ENCODE measurements around the gene CTNNA3.
"Not testable (repeated sequence)": the region's sequence is repeated elsewhere in the genome, so short reads cannot be mapped to it uniquely, and the experiment has no call there.

The CTNNA3 gene

DNA sequence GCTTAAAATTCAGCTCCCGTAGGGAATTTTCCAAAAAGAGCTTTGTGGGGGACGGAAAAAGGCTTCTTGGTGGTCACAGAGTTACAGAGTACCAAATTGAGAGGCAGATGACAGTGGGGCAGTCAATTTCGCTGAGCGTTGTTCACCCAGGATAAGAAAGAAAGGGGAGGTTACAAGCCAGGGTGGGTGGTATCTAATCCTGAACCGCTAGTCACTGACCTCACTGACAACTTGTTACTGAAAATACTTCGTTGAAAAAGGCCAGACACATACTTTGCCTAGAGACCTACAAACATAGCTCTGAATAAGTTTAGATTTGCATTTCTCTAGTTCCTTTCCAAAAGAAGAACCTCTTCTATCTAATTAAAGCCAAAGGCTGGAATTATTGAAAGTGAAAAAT, at the start of gene CTNNA3:
Gene CTNNA3 (minus strand): TSS at position 167 of the 400 bp plus-strand sequence.
- DNase-seq, result no peak

DNA sequence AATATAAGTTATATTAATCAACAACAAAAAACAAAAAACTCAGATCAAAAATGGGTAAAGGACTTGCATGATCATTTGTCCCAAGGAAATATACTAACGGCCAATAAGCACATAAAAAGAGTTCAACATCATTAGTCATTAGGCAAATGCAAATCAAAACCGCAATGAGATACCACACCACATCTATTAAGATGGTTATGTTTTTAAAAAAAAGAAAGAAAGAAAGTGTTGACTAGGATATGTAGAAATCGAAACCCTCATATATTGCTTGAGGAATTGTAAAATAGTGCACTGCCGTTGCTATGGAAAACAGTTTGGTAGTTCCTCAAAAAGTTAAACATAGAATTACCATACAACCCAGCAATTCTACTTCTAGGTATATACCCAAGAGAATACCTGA, 39.4 kb upstream of the CTNNA3 start:
- DNase-seq, result no peak

DNA sequence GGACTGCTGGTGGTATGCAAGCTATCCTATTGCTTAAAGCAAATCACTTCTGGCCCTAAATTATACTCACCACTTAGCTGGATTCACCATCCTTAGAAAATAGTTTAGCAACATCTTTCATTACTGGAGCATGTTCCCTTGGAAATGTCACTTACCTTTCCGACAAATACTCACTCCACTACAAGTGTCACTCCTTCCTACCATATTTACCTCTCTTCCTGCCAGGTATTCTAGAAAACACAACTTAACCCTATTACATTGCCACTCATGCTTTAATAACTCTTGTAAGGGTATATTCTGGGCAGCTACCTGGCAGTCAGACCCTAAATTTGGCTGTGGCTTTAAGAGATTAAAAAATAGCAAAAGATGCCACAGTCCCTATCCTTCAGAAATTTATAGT, 37.5 kb upstream of the CTNNA3 start:
- DNase-seq, result no peak

DNA sequence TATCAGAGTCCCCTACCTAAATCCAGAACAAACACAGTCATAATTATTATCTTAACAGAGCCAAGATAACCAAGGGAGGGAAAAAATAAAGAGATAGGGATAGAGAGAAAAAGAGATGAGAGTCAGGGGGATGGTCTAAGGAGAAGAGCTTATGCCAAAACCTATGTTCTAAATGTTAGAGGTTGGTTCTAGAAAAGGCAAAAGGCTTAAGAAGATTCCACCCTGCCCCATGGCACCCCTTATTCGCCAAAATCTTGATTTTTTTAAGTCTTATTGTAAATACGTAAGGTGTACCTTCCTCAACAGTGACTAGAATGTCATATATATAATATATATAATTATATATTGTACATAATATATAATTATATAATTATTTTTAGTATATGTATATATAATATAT, 29.6 kb upstream of the CTNNA3 start:
- no peak for DNase-seq

DNA sequence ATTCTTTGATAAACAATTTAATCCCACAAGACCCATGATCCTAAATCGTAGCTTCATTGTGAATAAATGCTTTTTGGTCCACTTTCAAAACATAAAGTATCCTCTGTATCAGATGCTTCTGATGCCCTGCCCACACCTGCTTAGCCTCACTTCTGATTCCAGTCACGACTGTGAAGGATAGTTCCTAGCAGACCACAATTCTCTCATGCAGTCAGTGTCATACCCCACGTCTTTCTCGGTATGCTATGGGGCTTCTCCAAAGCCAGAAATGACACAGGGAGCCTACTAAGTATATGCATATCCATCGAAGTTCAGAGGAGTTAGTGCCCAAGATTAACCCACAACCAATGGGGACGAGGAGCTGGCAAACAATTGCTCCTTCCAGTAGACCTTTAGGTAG, 27.6 kb upstream of the CTNNA3 start:
- DNase-seq, result no peak

DNA sequence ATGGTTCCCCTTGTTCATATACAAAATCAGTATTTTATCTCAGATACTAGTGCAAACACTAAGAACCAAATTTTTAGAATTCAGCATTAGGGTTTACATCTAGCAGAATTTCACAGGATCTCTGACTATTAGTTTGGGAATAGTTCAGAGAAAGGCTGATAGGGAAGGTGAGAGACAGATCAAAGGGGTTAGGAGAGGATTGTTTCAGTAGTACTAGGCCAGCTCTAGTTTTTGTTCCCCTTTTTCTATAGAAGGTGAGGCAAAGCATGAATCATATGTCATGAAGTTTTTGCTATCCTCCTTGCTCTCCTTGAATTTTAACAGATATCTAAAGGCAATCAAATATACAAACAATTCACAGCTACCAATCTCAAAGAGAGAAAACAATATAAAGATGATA, 26.1 kb upstream of the CTNNA3 start:
- no peak for DNase-seq

DNA sequence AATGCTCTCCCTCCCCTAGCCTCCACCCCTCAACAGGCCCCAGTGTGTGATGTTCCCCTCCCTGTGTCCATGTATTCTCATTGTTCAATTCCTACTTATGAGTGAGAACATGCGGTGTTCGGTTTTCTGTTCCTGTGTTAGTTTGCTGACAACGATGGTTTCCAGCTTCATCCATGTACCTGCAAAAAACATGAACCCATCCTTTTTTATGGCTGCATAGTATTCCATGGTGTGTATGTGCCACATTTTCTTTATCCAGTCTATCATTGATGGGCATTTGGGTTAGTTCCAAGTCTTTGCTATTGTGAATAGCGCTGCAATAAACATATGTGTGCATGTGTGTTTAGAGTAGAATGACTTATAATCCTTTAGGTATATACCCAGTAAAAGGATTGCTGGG, 20.5 kb upstream of the CTNNA3 start:
- not testable (repeated sequence) for DNase-seq

DNA sequence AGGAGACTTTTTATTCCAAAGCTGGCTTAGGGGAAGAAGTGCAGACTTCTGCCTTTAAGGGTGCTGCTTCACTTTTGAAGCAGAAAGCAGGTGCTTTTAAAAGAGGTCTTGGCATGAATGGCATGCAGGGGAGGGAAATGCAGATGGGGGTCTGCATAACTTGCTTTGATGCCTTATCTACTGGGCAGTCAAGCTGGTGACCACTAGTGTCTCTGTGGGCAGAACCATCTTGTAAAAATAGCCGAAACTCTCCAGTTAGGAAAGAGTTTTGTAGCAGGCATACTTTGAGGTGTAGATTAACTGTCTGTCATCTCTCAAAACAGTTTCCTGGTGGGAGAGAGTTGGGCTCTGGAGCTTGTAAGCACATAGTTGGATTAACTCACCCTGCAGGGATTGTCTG, 9.9 kb upstream of the CTNNA3 start:
- no peak for DNase-seq

DNA sequence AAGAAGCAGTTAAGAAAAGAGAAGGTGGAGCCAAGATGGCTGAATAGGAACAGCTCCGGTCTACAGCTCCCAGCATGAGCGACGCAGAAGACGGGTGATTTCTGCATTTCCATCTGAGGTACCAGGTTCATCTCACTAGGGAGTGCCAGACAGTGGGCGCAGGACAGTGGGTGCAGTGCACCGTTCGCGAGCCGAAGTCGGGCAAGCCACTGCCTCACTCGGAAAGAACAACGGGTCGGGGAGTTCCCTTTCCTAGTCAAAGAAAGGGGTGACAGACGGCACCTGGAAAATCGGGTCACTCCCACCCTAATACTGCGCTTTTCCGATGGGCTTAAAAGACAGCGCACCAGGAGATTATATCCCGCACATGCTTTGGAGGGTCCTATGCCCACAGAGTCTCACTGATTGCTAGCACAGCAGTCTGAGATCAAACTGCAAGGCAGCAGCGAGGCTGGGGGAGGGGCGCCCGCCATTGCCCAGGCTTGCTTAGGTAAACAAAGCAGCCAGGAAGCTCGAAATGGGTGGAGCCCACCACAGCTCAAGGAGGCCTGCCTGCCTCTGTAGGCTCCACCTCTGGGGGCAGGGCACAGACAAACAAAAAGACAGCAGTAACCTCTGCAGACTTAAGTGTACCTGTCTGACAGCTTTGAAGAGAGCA, 3.7 kb upstream of the CTNNA3 start:
- DNase-seq, result not testable (repeated sequence)

DNA sequence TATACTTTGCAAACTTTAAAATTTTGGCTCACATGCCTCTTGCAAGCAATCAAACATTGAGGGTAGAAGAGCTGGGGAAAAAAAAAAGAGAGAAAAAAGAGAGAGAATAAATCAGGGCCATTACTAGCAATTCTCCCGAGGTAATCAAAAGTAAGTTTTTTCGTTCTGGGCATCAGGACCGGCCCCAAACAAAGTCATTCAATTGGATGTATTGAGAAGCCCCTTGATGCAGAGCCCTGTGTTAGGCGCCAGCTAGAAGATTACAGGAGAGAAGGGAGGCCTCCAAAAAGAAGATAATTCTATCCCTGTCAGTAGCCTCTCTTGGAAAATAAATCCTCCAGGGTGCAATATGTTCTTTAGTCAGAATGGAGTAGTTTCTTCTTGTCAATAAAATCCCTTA, 2.2 kb upstream of the CTNNA3 start:
- DNase-seq, result no peak

DNA sequence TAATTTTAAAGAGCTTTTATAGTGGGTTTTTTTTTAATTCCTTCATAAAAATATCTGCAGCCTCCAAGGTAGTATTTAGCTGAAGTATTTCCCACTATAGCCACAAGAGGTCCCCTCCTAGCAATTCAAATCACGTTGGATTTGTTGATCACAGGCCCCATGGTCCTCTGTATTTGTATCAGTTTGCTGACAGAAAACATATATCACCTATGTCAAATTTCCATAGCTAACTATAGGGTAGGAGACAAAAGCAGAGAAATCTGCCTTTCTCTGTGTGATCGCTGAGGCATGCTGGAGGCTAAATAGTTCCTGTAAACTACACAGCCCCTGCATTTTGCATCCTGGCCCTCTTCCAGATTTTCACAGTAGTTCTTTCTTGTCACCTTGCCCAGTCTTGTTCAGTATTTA, 1.7 kb upstream of the CTNNA3 start:
- peak in 14 of 58 donors; percentile 0 to 56 (median 9) for DNase-seq

DNA sequence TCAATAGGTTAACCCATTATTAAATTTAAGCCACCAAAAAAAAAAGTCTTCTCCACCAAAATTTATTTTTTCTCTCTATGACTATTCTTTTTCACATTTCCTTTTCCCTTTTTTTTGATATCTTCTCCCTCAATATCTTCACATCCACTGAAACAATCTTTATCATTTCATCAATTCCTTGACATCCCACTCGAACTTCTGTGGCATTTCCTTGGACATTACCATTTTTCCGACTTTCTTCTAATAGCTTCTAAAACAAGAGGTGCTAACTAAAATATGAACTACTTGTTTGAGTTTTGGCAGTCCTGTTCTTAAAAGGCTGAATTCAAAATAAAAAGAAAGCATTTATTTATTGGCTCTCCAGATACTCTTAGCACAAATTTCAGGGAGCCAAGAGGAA, 684 bp upstream of the CTNNA3 start:
- DNase-seq, result no peak

DNA sequence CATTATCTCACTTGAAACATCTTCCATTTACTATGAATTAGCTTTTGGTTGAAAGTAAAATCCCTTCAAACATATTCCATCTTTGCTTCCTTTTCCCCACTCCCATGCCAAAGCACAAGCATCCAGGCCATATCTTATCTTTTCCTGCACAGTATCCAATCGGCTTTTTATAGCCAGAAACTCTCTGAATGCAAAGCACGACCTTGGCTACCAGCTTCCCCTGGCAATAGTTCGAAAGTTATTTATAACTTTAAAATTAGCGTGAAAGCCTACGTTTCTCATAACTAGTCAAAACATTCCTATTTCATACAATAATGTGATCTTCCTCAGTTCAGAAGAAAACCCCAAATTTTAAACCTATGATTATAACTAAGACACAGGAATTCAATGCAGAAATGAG, 440 bp downstream of the CTNNA3 start:
- no peak for DNase-seq

DNA sequence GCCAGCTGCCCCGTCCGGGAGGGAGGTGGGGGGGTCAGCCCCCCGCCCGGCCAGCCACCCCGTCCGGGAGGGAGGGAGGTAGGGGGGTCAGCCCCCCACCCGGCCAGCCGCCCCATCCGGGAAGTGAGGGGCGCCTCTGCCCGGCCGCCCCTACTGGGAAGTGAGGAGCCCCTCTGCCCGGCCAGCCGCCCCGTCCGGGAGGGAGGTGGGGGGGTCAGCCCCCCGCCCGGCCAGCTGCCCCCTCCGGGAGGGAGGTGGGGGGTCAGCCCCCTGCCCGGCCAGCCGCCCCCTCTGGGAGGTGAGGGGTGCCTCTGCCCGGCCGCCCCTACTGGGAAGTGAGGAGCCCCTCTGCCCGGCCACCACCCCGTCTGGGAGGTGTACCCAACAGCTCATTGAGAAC, 4.1 kb downstream of the CTNNA3 start:
- not testable (repeated sequence) for DNase-seq

DNA sequence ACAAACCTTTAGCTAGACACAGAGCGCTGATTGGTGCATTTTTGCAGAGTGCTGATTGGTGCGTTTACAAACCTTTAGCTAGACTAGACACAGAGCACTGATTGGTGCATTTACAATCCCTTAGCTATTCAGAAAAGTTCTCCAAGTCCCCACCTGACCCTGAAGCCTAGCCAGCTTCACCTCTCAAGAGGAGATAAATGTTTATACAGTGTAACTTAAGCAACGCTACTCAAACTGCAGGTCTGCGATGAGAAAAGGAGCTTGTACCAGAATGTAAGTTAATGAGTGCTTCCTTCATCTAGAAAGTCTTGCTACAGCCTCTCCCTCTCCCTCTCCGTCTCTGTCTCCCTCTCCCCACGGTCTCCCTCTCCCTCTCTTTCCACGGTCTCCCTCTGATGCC, 5.5 kb downstream of the CTNNA3 start:
- not testable (repeated sequence) for DNase-seq

DNA sequence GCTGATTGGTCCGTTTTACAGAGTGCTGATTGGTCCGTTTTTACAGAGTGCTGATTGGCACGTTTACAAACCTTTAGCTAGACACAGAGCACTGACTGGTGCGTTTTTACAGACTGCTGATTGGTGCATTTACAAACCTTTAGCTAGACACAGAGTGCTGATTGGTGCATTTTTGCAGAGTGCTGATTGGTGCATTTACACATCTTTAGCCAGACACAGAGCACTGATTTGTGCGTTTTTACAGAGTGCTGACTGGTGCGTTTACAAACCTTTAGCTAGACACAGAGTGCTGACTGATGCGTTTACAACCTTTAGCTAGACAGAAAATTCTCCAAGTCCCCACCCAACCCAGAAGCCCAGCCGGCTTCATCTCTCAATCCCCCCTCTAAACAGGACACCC, 11.9 kb downstream of the CTNNA3 start:
- not testable (repeated sequence) for DNase-seq

DNA sequence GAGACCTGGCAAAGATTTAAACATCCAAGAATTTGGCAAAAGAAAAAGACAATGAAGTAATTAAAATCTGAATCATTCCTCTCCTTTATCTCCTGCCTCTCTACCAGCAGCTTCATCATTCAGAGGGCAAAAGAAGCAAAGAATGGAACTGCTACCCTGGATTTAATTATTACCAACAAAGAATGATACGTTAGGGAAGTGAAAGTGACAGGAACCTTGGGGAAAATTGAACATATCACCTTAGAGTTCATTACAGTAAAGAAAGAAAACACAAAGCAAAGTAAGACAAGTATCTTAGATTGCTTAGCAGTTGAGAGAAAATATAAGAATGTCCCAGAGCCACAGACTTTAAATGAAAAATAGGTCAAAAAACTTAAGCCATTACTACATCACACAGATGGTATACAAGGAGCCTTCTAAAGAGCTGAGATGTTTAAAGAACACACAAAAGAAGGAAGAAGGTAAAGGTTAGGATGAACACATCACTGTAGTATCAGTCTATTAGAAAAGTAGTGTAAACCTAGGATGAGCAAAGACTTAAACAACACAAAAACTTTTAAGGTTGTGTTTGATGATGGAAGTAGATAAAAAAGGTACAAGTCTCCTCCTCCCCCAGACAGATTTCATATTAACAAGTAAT, 17.5 kb downstream of the CTNNA3 start:
- DNase-seq, result no peak

DNA sequence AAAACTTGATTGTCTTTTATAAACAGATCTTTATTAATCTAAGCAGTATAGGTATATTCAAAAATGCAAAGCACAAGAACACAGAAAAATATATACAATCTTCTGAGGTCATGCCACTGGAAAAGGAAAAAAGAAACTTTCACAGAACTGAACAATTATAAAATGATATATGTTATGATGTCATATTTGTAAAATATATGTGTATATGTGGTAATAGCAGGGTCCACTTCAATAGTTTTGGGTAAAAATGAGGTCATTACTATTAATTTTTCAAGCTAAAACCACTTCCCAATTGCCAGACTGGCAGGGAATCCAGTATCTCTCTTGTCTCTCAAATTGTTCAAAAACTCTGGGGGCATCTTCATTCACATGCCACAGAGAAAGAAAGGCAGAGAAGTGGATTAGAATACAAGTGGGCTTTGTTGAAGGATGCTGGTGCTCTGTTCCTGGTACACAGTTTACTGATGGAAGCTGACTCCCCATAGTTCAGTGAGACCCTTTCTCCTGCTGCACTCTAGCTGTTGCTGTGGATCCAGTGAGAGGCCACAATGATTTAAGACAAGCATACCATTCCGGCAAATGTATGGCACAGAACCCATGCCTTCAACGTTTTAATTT, 19.7 kb downstream of the CTNNA3 start:
- peak in 5 of 58 donors; percentile 1 to 7 (median 5) for DNase-seq

DNA sequence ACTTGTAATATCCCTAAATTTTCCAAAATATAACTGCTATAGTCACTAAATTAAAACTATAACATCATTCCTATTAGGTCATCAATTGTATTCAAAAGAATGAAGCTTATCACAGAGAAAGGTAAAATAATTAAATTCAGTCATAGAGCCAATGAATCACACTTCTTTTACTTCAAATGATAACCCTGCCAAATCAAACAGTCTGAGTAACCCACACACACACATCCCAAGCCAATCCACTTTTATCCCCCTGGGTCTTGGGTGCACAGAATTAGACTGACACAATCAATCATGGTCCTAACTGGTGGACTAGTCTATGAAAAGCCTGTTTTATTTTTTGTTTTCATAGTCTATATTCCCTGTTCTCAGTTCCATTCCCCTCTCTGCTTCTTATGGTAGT, 25.6 kb downstream of the CTNNA3 start:
- no peak for DNase-seq

DNA sequence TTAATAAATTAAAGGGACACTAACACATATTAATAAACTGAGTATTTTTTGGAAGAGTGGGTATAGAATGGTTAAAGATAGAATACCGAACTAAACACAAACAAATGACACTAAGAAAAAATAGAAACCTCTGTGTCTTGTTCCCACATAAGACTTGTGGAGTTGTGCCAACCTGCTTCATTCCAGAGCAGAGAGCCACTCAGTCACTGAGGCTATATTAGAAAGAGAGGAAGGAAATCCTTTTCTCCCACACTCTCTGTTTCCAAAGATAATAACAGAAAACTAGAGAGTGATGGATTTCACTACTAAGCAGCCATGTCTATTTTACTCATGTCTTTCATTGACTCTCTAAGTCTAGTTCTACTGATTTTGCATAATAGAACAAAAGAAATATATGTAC, 26.0 kb downstream of the CTNNA3 start:
- DNase-seq, result no peak

DNA sequence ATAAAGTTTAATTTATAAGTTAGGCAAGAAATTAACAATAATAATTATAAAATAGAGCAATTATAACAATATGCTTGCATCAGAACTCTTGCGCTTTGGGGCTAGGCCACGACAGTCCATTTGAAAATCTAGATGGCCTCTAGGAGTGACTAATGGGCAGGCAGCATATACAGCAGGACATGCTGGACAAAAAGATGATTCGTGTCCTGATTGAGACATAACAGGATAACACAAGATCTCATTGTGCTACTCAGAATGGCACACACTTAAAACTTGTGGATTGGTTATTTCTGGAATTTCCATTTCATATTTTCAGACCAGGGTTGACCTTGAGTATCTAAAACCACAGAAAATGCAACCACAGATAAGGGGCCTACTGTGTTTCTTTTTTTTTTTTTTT, 27.5 kb downstream of the CTNNA3 start:
- no peak for DNase-seq

DNA sequence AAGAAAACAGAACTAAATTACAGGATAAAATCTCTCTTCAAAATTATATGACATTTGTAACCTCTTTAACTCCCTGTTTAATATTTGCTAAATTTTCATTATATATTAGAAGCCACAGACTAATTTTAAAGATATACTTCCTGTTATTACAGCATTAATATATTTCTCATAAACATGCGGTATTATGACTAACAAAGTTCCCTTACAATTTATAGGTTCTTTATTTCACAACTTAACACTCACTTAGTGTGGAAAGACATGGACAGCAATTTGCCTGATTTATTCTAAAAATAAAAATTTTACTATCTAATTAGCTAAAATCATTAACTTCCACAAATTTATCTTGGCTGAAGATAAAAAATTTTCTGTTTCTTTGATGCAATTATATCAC, 29.0 kb downstream of the CTNNA3 start:
- DNase-seq, result no peak

DNA sequence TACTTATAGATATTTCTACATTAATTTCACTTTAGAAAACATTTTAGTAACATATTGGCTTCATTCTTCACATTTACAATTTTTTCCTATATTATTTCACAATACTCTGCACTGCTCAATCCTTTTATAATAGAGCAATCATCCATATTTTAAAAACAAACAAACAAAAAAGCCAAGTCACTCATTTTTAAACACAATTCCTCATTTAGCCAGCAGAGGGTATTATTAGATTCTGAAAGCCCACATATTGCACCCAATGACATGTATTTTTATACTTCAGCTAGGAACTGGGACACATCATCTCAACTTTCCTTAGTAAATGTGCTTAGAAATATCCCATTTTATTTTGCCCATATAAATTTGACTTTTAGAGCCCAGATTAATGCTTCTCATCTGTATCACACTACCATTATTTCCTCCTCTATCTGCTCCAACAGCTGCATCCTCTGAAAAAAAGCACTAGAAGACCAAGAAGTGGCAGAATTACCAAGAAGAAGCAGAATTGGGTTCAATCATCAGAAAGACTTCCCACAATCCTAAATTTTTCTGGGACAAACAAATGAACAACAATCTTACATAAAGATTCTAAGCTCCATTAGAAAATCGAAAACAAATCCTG, 29.5 kb downstream of the CTNNA3 start:
- DNase-seq, result peak in 1 of 58 donors; percentile 7
